Vagina (tissue), 2 donors: Measurements from ENCODE around the gene PDE9A. TPM values are rescaled to one million over a fixed set of nuclear protein-coding genes. Genes with fewer than 3 reads are reported as not detected.

Source experiments
- DNase-seq, 2 donors: peaks; one replicate each; pipeline ENCODE4 v3.0.0-alpha.2; 2017; ENCODE audit errors: extremely low spot score in 2 of 2
- H3K27ac ChIP-seq: fragments of 200-600 bp; sonication (generic); one replicate; pipeline ENCODE4 v1.5.1; 2019
- H3K27me3 ChIP-seq: fragments of 200-600 bp; sonication (generic); one replicate; pipeline ENCODE4 v1.5.1; 2019
- H3K36me3 ChIP-seq, 2 donors: fragments of 200-600 bp; sonication (generic); one replicate each; pipeline ENCODE4 v1.5.1; 2017 to 2019
- H3K4me1 ChIP-seq: fragments of 200-600 bp; sonication (generic); one replicate; pipeline ENCODE4 v1.5.1; 2019
- H3K4me3 ChIP-seq, 2 donors: fragments of 200-600 bp; sonication (generic); 1 replicate in 1 of 2; 2 replicates in 1 of 2; pipeline ENCODE4 v1.5.1; 2016 to 2019
- H3K9me3 ChIP-seq: fragments of 200-600 bp; sonication (generic); one replicate; pipeline ENCODE4 v1.5.1; 2019
- POLR2A ChIP-seq, 2 donors: fragments of 450-650 bp; IDR thresholded peaks; one replicate each; pipeline ENCODE4 v1.6.1; 2017; ENCODE audit warnings: antibody characterized with exemption in 2 of 2, mild to moderate bottlenecking in 2 of 2, moderate library complexity in 2 of 2
- POLR2AphosphoS5 ChIP-seq, 2 donors: sonication (generic); formaldehyde crosslinking; IDR thresholded peaks; one replicate each; pipeline ENCODE4 v1.9.0; 2017; ENCODE audit warnings: antibody characterized with exemption in 2 of 2, mild to moderate bottlenecking in 2 of 2, low read depth in 1 of 2; ENCODE audit not compliant: insufficient read depth in 1 of 2
- intact Hi-C: fragments of 100-400 bp; cut with DNase I; formaldehyde crosslinking; loops from one replicate; pipeline ENCODE4 v1.15.1; 2023
- total RNA-seq: library from RNA; depleted of rRNA; stranded (reverse); fragments of >200 nt; gene quantifications from one replicate; pipeline ENCODE4 v1.2.3, GENCODE V29; 2016
- TF ChIP-seq, protein P1 (sequence below), 3 experiments: fragments of 450-650 bp in 2 of 3; fragments of 200-600 bp in 1 of 3; sonication (generic) in 1 of 3; IDR thresholded peaks; one replicate each; pipeline ENCODE4 v1.5.1; 2017 to 2019; ENCODE audit warnings: antibody characterized with exemption in 3 of 3, mild to moderate bottlenecking in 2 of 3, moderate library complexity in 2 of 3

PDE9A gene
- total RNA-seq, 1 donor from 2014 or later: 9.6 TPM

- no peaks in the 10 kb centered on the region for H3K27me3 ChIP-seq
- H3K4me1 ChIP-seq: peaks cover 30% of the 10 kb centered on the region
- no peak for DNase-seq
Measured at GRCh38 chr21:42655796-42656770, 2.7 kb downstream of the PDE9A start.

DNA sequence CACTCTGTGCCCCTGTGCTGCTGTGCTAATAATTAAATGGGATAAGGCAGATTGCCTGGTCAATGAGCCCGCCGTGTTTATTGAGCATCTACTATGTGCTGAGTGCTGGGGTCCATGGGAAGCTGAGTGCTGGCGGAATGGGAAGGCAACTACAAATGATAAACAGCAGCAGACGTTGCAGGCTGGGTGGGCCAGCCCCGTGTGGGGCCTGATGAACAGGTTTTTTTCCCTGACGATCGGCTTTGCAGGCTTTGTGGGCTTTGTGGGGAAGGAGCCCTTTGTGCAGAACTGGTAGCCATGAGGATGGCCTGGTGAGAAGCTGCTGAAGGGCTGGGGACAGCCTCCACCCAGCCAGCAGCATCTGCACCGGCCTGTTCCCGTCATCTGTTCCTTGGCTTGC lies 3.5 kb downstream of the PDE9A start:
- Histone ChIP-seq H3K9me3 (no peaks in the 10 kb centered on the region), H3K36me3 (no peaks in the 10 kb centered on the region), H3K4me3 (no peak overlapping the region), H3K4me1 (peaks cover 30% of the 10 kb centered on the region), H3K27ac (no peak overlapping the region), H3K27me3 (no peaks in the 10 kb centered on the region)
- TF ChIP-seq POLR2A (IDR thresholded peaks at IDR 0.05) (no peak), POLR2AphosphoS5 (IDR thresholded peaks at IDR 0.05; ENCODE audit: insufficient read depth in 1 of 2, low read depth in 1 of 2) (no peak)
- TF ChIP-seq, protein P1, sequence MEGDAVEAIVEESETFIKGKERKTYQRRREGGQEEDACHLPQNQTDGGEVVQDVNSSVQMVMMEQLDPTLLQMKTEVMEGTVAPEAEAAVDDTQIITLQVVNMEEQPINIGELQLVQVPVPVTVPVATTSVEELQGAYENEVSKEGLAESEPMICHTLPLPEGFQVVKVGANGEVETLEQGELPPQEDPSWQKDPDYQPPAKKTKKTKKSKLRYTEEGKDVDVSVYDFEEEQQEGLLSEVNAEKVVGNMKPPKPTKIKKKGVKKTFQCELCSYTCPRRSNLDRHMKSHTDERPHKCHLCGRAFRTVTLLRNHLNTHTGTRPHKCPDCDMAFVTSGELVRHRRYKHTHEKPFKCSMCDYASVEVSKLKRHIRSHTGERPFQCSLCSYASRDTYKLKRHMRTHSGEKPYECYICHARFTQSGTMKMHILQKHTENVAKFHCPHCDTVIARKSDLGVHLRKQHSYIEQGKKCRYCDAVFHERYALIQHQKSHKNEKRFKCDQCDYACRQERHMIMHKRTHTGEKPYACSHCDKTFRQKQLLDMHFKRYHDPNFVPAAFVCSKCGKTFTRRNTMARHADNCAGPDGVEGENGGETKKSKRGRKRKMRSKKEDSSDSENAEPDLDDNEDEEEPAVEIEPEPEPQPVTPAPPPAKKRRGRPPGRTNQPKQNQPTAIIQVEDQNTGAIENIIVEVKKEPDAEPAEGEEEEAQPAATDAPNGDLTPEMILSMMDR (IDR thresholded peaks at IDR 0.05): no peak
- intact Hi-C loops: no loop called here
- no peak for DNase-seq

More at GRCh38 chr21:42655796-42656770, 2.7 kb downstream of the PDE9A start:
- Histone ChIP-seq H3K36me3 (no peaks in the 10 kb centered on the region), H3K27ac (no peak overlapping the region), H3K4me3 (no peak overlapping the region), H3K9me3 (no peaks in the 10 kb centered on the region)
- intact Hi-C loops: no loop called here
- no peak for TF ChIP-seq POLR2AphosphoS5 (IDR thresholded peaks at IDR 0.05; ENCODE audit: insufficient read depth in 1 of 2, low read depth in 1 of 2)
- TF ChIP-seq POLR2A (IDR thresholded peaks at IDR 0.05): no peak
- TF ChIP-seq, protein P1 (IDR thresholded peaks at IDR 0.05): no peak

GRCh38 chr21:42657676-42658319 lies 4.4 kb downstream of the PDE9A start:
- Histone ChIP-seq H3K4me1 (peaks cover 24% of the 10 kb centered on the region), H3K27me3 (no peaks in the 10 kb centered on the region), H3K9me3 (no peaks in the 10 kb centered on the region), H3K4me3 (no peak overlapping the region), H3K27ac (no peak overlapping the region), H3K36me3 (no peaks in the 10 kb centered on the region)
- intact Hi-C loops: no loop called here
- DNase-seq: no peak
- TF ChIP-seq POLR2A (IDR thresholded peaks at IDR 0.05): no peak
- TF ChIP-seq, protein P1 (IDR thresholded peaks at IDR 0.05): no peak
- no peak for TF ChIP-seq POLR2AphosphoS5 (IDR thresholded peaks at IDR 0.05; ENCODE audit: insufficient read depth in 1 of 2, low read depth in 1 of 2)

GRCh38 chr21:42658320-42659105 lies 5.1 kb downstream of the PDE9A start:
- TF ChIP-seq POLR2AphosphoS5 (IDR thresholded peaks at IDR 0.05; ENCODE audit: insufficient read depth in 1 of 2, low read depth in 1 of 2): no peak
- TF ChIP-seq, protein P1 (IDR thresholded peaks at IDR 0.05): no peak
- TF ChIP-seq POLR2A (IDR thresholded peaks at IDR 0.05): no peak
- no peak for DNase-seq
- intact Hi-C loops: no loop called here
- Histone ChIP-seq H3K36me3 (no peaks in the 10 kb centered on the region), H3K9me3 (no peaks in the 10 kb centered on the region), H3K4me3 (no peak overlapping the region), H3K27me3 (no peaks in the 10 kb centered on the region), H3K4me1 (peaks cover 20% of the 10 kb centered on the region), H3K27ac (no peak overlapping the region)
